AG09319 (cell line): ENCODE results near the gene NHS.
A peak's percentile ranks its signal among the peaks of the same experiment; 100 is the strongest.

Source experiments
- DNase-seq: peaks from one replicate; pipeline ENCODE4 v3.0.0-alpha.2; 2010; ENCODE audit warnings: low read depth; ENCODE audit errors: extremely low read depth
- CTCF ChIP-seq: IDR thresholded peaks from 2 replicates; pipeline ENCODE4 v1.5.1; 2011; ENCODE audit warnings: low read depth, mild to moderate bottlenecking, inconsistent platforms, low read length, moderate library complexity

The NHS gene

GRCh38 chrX:17687648-17688047 lies 312.6 kb downstream of the NHS start:
- TF ChIP-seq CTCF = no peak
- no peak for DNase-seq

- peak; percentile 70 for TF ChIP-seq CTCF
- peak; percentile 36 for DNase-seq
Observed at GRCh38 chrX:17689971-17690409, 315.0 kb downstream of the NHS start.

- DNase-seq = peak; percentile 45
- TF ChIP-seq CTCF = no peak
Observed at GRCh38 chrX:17692709-17693346, 317.8 kb downstream of the NHS start.

- peak; percentile 4 for TF ChIP-seq CTCF
- no peak for DNase-seq
Observed at GRCh38 chrX:17697191-17697590, 322.2 kb downstream of the NHS start.

GRCh38 chrX:17700976-17701375 lies 326.0 kb downstream of the NHS start:
- no peak for DNase-seq
- no peak for TF ChIP-seq CTCF

- no peak for TF ChIP-seq CTCF
- DNase-seq = no peak
Observed at GRCh38 chrX:17703201-17703600, 328.2 kb downstream of the NHS start.

- no peak for DNase-seq
- TF ChIP-seq CTCF = no peak
Observed at GRCh38 chrX:17705211-17705610, 330.2 kb downstream of the NHS start.
